H1 (cell line): Measurements from ENCODE around the gene TNFSF15. TPM values are rescaled to one million over a fixed set of nuclear protein-coding genes. Genes with fewer than 3 reads are reported as not detected.

Experiments used
- CTCF ChIA-PET: fragments of 300-600 bp; sonication (Branson Sonifier 250); formaldehyde crosslinking; loops from one replicate; lab custom pipeline; 2021; ENCODE audit not compliant: partially characterized antibody; lab: Charles Lee
- POLR2A ChIA-PET: fragments of 300-600 bp; sonication (Branson Sonifier 250); formaldehyde crosslinking; loops from one replicate; lab custom pipeline; 2021; ENCODE audit warnings: inconsistent platforms; ENCODE audit not compliant: partially characterized antibody; lab: Charles Lee
- DNase-seq, 2 experiments: peaks; one replicate each; pipeline versions ENCODE4 v3.0.0 to v3.0.0-alpha.2; 2010 to 2022; ENCODE audit warnings: low spot score in 2 of 2, low read depth in 1 of 2, mixed read lengths in 1 of 2
- FAIRE-seq: peaks from 2 replicates; lab custom pipeline; 2011; peaks lifted over from hg19 to GRCh38; lab: Jason Lieb, UNC
- H2AFZ ChIP-seq: 2 replicates; pipeline ENCODE4 v1.8.1; 2012; ENCODE audit warnings: low read length, inconsistent platforms
- H2AK5ac ChIP-seq: 2 replicates; pipeline ENCODE4 v1.6.1; 2013; ENCODE audit warnings: low read depth, low read length
- H2BK120ac ChIP-seq: replicated peaks from 2 replicates; pipeline ENCODE3; 2013; ENCODE audit warnings: low read depth, low read length, inconsistent platforms
- H2BK12ac ChIP-seq: 2 replicates; pipeline ENCODE4 v1.6.1; 2013; ENCODE audit warnings: low read depth, low read length
- H2BK15ac ChIP-seq: 2 replicates; pipeline ENCODE4 v1.6.1; 2013; ENCODE audit warnings: low read length
- H2BK20ac ChIP-seq: 2 replicates; pipeline ENCODE4 v1.6.1; 2013; ENCODE audit warnings: low read length
- H2BK5ac ChIP-seq: 2 replicates; pipeline ENCODE4 v1.6.1; 2013; ENCODE audit warnings: low read depth, low read length
- H3K14ac ChIP-seq: 2 replicates; pipeline ENCODE4 v1.6.1; 2013; ENCODE audit warnings: inconsistent platforms; ENCODE audit not compliant: insufficient read length
- H3K18ac ChIP-seq: 2 replicates; pipeline ENCODE4 v1.6.1; 2013; ENCODE audit warnings: low read length; ENCODE audit errors: extremely low read depth
- H3K23ac ChIP-seq: 2 replicates; pipeline ENCODE4 v1.6.1; 2013; ENCODE audit warnings: inconsistent platforms; ENCODE audit not compliant: insufficient read length
- H3K23me2 ChIP-seq: 2 replicates; pipeline ENCODE4 v1.6.1; 2013; ENCODE audit warnings: low read depth, low read length
- H3K27ac ChIP-seq: 2 replicates; pipeline ENCODE4 v1.6.1; 2011; ENCODE audit warnings: low read depth, low read length, inconsistent platforms
- H3K27me3 ChIP-seq, 4 experiments: replicated peaks in 1 of 4; 1 replicate in 1 of 4; 2 replicates in 3 of 4; pipeline versions ENCODE4 v1.6.1 to v1.8.1; 2011 to 2013; ENCODE audit warnings: low read length in 3 of 4, mild to moderate bottlenecking in 3 of 4, inconsistent platforms in 2 of 4, mixed read lengths in 2 of 4, moderate library complexity in 1 of 4; ENCODE audit not compliant: control insufficient read depth in 3 of 4, insufficient read depth in 3 of 4; ENCODE audit errors: extremely low read depth in 1 of 4
- H3K36me3 ChIP-seq, 4 experiments: 2 replicates each; pipeline versions ENCODE4 v1.6.1 to v1.8.1; 2011 to 2013; ENCODE audit warnings: mild to moderate bottlenecking in 4 of 4, low read length in 3 of 4, moderate library complexity in 2 of 4, control low read depth in 1 of 4, inconsistent platforms in 1 of 4; ENCODE audit not compliant: insufficient read depth in 4 of 4, control insufficient read depth in 2 of 4
- H3K4ac ChIP-seq: replicated peaks from 2 replicates; pipeline ENCODE3; 2013; ENCODE audit warnings: low read length, low read depth, mixed read lengths, inconsistent platforms; ENCODE audit not compliant: insufficient read length
- H3K4me1 ChIP-seq, 4 experiments: replicated peaks in 1 of 4; 1 replicate in 1 of 4; 2 replicates in 3 of 4; pipeline versions ENCODE4 v1.6.1 to v1.8.1; 2011 to 2013; ENCODE audit warnings: low read length in 3 of 4, inconsistent platforms in 2 of 4, mixed read lengths in 1 of 4; ENCODE audit not compliant: insufficient read depth in 4 of 4, control insufficient read depth in 3 of 4
- H3K4me2 ChIP-seq, 2 experiments: 2 replicates each; pipeline versions ENCODE4 v1.6.1 to v1.8.1; 2011 to 2013; ENCODE audit warnings: low read depth in 2 of 2, low read length in 2 of 2, control low read depth in 1 of 2, inconsistent platforms in 1 of 2, mild to moderate bottlenecking in 1 of 2; ENCODE audit not compliant: insufficient read depth in 1 of 2
- H3K4me3 ChIP-seq, 4 experiments: fragments of 200-600, 300-600 bp in 1 of 4; sonication (generic), shearing (Covaris generic), sonication (Bioruptor Twin) in 1 of 4; 2 replicates each; pipeline versions ENCODE4 v1.5.1 to v1.8.1; 2011 to 2016; ENCODE audit warnings: low read length in 4 of 4, low read depth in 3 of 4, control low read depth in 2 of 4, inconsistent platforms in 2 of 4, mild to moderate bottlenecking in 2 of 4, mixed read lengths in 1 of 4, moderate library complexity in 1 of 4; ENCODE audit not compliant: insufficient read depth in 2 of 4; ENCODE audit errors: extremely low read depth in 1 of 4
- H3K56ac ChIP-seq: replicated peaks from 2 replicates; pipeline ENCODE3; 2013; ENCODE audit warnings: low read depth, mild to moderate bottlenecking, mixed read lengths, low read length, inconsistent platforms; ENCODE audit not compliant: insufficient read length
- H3K79me1 ChIP-seq: 2 replicates; pipeline ENCODE4 v1.6.1; 2013; ENCODE audit warnings: low read depth, low read length, control low read depth
- H3K79me2 ChIP-seq, 2 experiments: 2 replicates each; pipeline versions ENCODE4 v1.6.1 to v1.8.1; 2012 to 2013; ENCODE audit warnings: low read length in 2 of 2, mild to moderate bottlenecking in 2 of 2, inconsistent platforms in 1 of 2; ENCODE audit not compliant: insufficient read depth in 2 of 2, control insufficient read depth in 1 of 2
- H3K9ac ChIP-seq, 4 experiments: replicated peaks in 1 of 4; 1 replicate in 1 of 4; 2 replicates in 3 of 4; pipeline versions ENCODE4 v1.6.1 to v1.8.1; 2011 to 2013; ENCODE audit warnings: low read depth in 3 of 4, low read length in 3 of 4, control low read depth in 2 of 4, mild to moderate bottlenecking in 2 of 4, moderate library complexity in 2 of 4, inconsistent platforms in 1 of 4; ENCODE audit errors: extremely low read depth in 1 of 4
- H3K9me3 ChIP-seq, 2 experiments: 2 replicates each; pipeline versions ENCODE4 v1.6.1 to v1.8.1; 2012 to 2013; ENCODE audit warnings: mild to moderate bottlenecking in 2 of 2, moderate library complexity in 2 of 2, control low read depth in 1 of 2, inconsistent platforms in 1 of 2, low read depth in 1 of 2, low read length in 1 of 2, mixed read lengths in 1 of 2; ENCODE audit not compliant: insufficient read depth in 2 of 2
- H4K20me1 ChIP-seq, 2 experiments: replicated peaks in 1 of 2; 2 replicates each; pipeline versions ENCODE3 to v1.8.1; 2011 to 2013; ENCODE audit warnings: inconsistent platforms in 2 of 2, low read length in 2 of 2, mild to moderate bottlenecking in 1 of 2; ENCODE audit not compliant: insufficient read depth in 2 of 2, control insufficient read depth in 1 of 2
- H4K5ac ChIP-seq: 2 replicates; pipeline ENCODE4 v1.6.1; 2013; ENCODE audit warnings: low read length, low read depth, mixed read lengths, inconsistent platforms; ENCODE audit not compliant: insufficient read length
- H4K8ac ChIP-seq: 2 replicates; pipeline ENCODE4 v1.8.0; 2013; ENCODE audit warnings: mild to moderate bottlenecking, moderate library complexity, low read length, inconsistent platforms; ENCODE audit not compliant: insufficient read depth; ENCODE audit errors: extremely low read depth
- H4K91ac ChIP-seq: replicated peaks from 2 replicates; pipeline ENCODE3; 2013; ENCODE audit warnings: low read length, mixed read lengths, inconsistent platforms; ENCODE audit not compliant: insufficient read length
- CBX8 ChIP-seq: fragments of 300-800, 300-1000 bp; sonication (generic); IDR thresholded peaks from 2 replicates; pipeline ENCODE4 v1.7.1; 2016; ENCODE audit warnings: low read depth, low read length, borderline replicate concordance
- CEBPB ChIP-seq: IDR thresholded peaks from 2 replicates; pipeline ENCODE4 v1.6.1; 2012; ENCODE audit warnings: low read depth, low read length
- E2F6 ChIP-seq: IDR thresholded peaks from 2 replicates; pipeline ENCODE4 v1.6.1; 2012; ENCODE audit warnings: inconsistent platforms
- EGR1 ChIP-seq: IDR thresholded peaks from 2 replicates; pipeline ENCODE4 v1.6.1; 2011; ENCODE audit warnings: low read depth, low read length, borderline replicate concordance
- GTF2F1 ChIP-seq: IDR thresholded peaks from 2 replicates; pipeline ENCODE4 v1.6.1; 2012; ENCODE audit warnings: low read depth, low read length, improper control_type of control experiment, borderline replicate concordance
- JUN ChIP-seq: IDR thresholded peaks from 2 replicates; pipeline ENCODE4 v1.6.1; 2011; ENCODE audit warnings: low read depth, mild to moderate bottlenecking, improper control_type of control experiment, low read length
- KDM4A ChIP-seq: IDR thresholded peaks from one replicate; pipeline ENCODE4 v1.7.1; 2012; ENCODE audit warnings: low read depth, mild to moderate bottlenecking, moderate library complexity, low read length, inconsistent platforms; ENCODE audit not compliant: severe bottlenecking
- PHF8 ChIP-seq: fragments of 200-600 bp; sonication (generic); conservative IDR thresholded peaks from 2 replicates; pipeline ENCODE4 v1.7.1; 2012; ENCODE audit warnings: low read depth, mild to moderate bottlenecking, inconsistent platforms, low read length, moderate library complexity
- POLR2AphosphoS5 ChIP-seq: IDR thresholded peaks from 2 replicates; pipeline ENCODE4 v1.6.1; 2011; ENCODE audit warnings: low read depth, low read length
- POU5F1 ChIP-seq: IDR thresholded peaks from 2 replicates; pipeline ENCODE4 v1.6.1; 2011; ENCODE audit warnings: low read depth, mild to moderate bottlenecking, low read length, moderate library complexity
- RFX5 ChIP-seq: IDR thresholded peaks from 2 replicates; pipeline ENCODE4 v1.6.1; 2011; ENCODE audit warnings: low read depth, low read length, improper control_type of control experiment, borderline replicate concordance
- SIRT6 ChIP-seq: IDR thresholded peaks from one replicate; pipeline ENCODE4 v1.7.1; 2012; ENCODE audit warnings: low read length, inconsistent platforms
- SIX5 ChIP-seq: IDR thresholded peaks from 2 replicates; pipeline ENCODE4 v1.6.1; 2011; ENCODE audit warnings: mild to moderate bottlenecking, low read depth, low read length
- SP1 ChIP-seq: IDR thresholded peaks from 2 replicates; pipeline ENCODE4 v1.6.1; 2011; ENCODE audit warnings: low read depth, low read length
- SUZ12 ChIP-seq: fragments of 200-600 bp; sonication (generic); IDR thresholded peaks from 2 replicates; pipeline ENCODE4 v1.6.1; 2012; ENCODE audit warnings: mild to moderate bottlenecking, inconsistent platforms, low read length, moderate library complexity, mixed read lengths
- WGBS, 2 experiments: shearing (Covaris generic) in 1 of 2; methylation state at CpG; one replicate each; pipeline versions ENCODE4 v1.1.6 to v1.1.7; 2013 to 2015; ENCODE audit warnings: low lambda C conversion rate in 2 of 2, mixed read lengths in 2 of 2, inconsistent platforms in 1 of 2, low coverage in 1 of 2, missing lambda C conversion rate in 1 of 2; ENCODE audit not compliant: insufficient replicate concordance in 2 of 2, insufficient coverage in 1 of 2, insufficient read length in 1 of 2; ENCODE audit errors: extremely low coverage in 1 of 2, missing lambda C conversion rate in 1 of 2; 5-methylcytosine and 5-hydroxymethylcytosine counted together
- polyA plus RNA-seq, 7 experiments: library from polyadenylated mRNA; depleted of rRNA in 3 of 7; stranded (reverse) in 5 of 7; unstranded in 2 of 7; fragments of >200 nt in 5 of 7; fragments of 200-250 nt in 2 of 7; gene quantifications; 1 replicate in 5 of 7; 2 replicates in 1 of 7; 4 replicates in 1 of 7; pipeline versions ENCODE4 v1.2.1 to v1.2.3, GENCODE V29; 2011 to 2013; ENCODE audit warnings: missing spikeins in 2 of 7, mixed read lengths in 2 of 7
- total RNA-seq: library from RNA; stranded (reverse); fragmentation: NEBNext Ultra II Directional; extraction: Animal tissue kit (Norgen Biotek cat#: 25700); gene quantifications from 2 replicates; pipeline ENCODE4 v1.2.1, GENCODE V29; 2021

TNFSF15 gene
- total and polyA plus RNA-seq, 2 of the 8 experiments (the other 6 are each of a cell fraction or from before 2014, with no cell fraction given) = 0.09 to 0.17 TPM

- no peak overlapping the region for H4K8ac ChIP-seq
- H2BK5ac ChIP-seq = no peak overlapping the region
- 89% methylated on average over 4 of the region's 4 CpGs; no CpG with 5 or more reads in 1 of the 2 experiments for WGBS, 2 experiments
- H3K9ac ChIP-seq = no peak overlapping the region
- H2AK5ac ChIP-seq = no peak overlapping the region; the same call in 1 of the 2 replicates
- H2BK15ac ChIP-seq = no peak overlapping the region
- no peak overlapping the region for H3K27ac ChIP-seq
- H3K56ac ChIP-seq = no peak overlapping the region
- H4K91ac ChIP-seq = no peak overlapping the region
- POLR2A ChIA-PET = no interaction called here
- H3K18ac ChIP-seq = no peak overlapping the region
- DNase-seq = no peak
- no peak overlapping the region for H3K4ac ChIP-seq
- no peak overlapping the region for H2BK120ac ChIP-seq
- no peak overlapping the region for H3K4me3 ChIP-seq
- no peaks in the 10 kb centered on the region; the same call in 1 of the 2 replicates for H3K79me1 ChIP-seq
- H2BK20ac ChIP-seq = no peak overlapping the region
- TF ChIP-seq SIRT6 = no peak
- no peak for TF ChIP-seq CBX8
- TF ChIP-seq JUN = no peak
- TF ChIP-seq SIX5 = no peak
- TF ChIP-seq SUZ12 = no peak
- no peak for TF ChIP-seq POLR2AphosphoS5
- no peak for TF ChIP-seq E2F6
- TF ChIP-seq GTF2F1 = no peak
- no peak for TF ChIP-seq RFX5
- TF ChIP-seq POU5F1 = no peak
- TF ChIP-seq CEBPB = no peak
- TF ChIP-seq KDM4A = no peak
- no peak for TF ChIP-seq SP1
- TF ChIP-seq PHF8 = no peak
- TF ChIP-seq EGR1 = no peak
- no peak overlapping the region for H2AFZ ChIP-seq
- H3K23ac ChIP-seq = no peak overlapping the region
- no peak for FAIRE-seq
- H4K5ac ChIP-seq = no peak overlapping the region
- H3K27me3 ChIP-seq = no peaks in the 10 kb centered on the region
- CTCF ChIA-PET = interaction anchor here (1.4 to 1.5 kb wide), 3 partner anchors 11 to 98 kb away, joined by 3 to 4 read pairs (median 3); no protein-coding TSS in a partner anchor
- no peak overlapping the region for H3K4me2 ChIP-seq
- no peaks in the 10 kb centered on the region for H3K23me2 ChIP-seq
- H3K36me3 ChIP-seq = no peaks in the 10 kb centered on the region
- no peak overlapping the region for H2BK12ac ChIP-seq
- H3K4me1 ChIP-seq = peaks cover 0 to 8% (median 2%) of the 10 kb centered on the region in 4 experiments; a peak in 4 of 7 replicates
- no peaks in the 10 kb centered on the region for H3K9me3 ChIP-seq
- H3K14ac ChIP-seq = no peak overlapping the region
- no peaks in the 10 kb centered on the region for H4K20me1 ChIP-seq
- no peaks in the 10 kb centered on the region for H3K79me2 ChIP-seq
Observed at GRCh38 chr9:114811301-114811700, 5.5 kb upstream of the TNFSF15 start.
